HG03378 (cell line): ENCODE results near the gene MB.

Experiments used
- ATAC-seq: cut with Tn5 transposase; IDR thresholded peaks from one replicate; pipeline ENCODE4 v1.9.1; 2021; ENCODE audit warnings: mild to moderate bottlenecking, moderate library complexity; ENCODE audit not compliant: unreplicated experiment

The MB gene

DNA sequence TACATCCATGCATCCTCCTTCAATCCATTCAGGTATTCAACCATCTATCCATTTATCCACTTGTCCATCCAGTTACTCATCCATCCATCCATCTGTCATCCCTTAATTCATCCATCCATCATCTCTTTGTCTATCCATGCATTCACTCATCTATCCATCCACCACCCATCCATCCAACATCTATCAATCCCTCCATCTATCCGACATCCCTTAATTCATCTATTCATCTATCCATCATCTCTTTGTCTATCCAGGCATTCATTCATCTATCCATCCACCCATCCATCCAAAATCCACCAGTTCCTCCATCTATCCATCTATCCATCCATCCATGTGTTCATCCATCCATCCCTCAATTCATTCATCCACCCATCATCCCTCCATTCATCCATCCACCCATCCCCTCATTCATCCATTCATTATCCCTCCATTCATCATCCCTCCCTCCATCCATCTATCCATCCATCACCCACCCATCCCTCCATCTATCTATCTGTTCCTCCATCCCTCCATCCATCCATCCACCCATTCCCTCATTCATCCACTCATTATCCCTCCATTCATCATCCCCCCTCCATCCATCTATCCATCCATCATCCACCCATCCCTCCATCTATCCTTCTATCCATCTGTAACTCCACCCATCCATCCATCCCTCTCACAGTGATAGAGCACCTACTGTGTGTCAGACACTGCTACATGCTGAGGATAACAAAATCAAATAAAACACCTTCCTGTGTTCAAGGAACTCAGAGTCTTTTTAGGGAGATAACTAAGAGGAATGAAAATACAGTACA lies 1.5 kb upstream of the MB start:
- no peak for ATAC-seq

DNA sequence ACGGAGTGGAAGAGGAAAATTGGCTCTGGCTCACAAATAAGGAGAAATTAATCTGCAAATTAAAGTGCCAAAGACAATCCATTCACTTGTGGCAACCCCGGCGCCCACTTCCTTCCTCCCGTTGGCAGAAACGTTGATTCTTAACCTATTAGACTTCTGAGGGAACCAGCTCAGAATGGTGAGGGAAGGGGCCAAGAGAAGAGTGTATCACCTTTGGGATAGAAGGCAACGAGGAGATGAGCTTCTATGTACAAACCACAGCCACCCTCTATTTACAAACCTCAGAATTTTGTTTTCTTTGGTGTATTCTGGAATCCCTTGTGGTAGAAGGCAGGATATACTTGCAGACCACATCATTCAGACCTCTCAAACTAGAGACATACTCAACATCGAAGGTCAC lies 1.1 kb downstream of the MB start:
- ATAC-seq: no peak

DNA sequence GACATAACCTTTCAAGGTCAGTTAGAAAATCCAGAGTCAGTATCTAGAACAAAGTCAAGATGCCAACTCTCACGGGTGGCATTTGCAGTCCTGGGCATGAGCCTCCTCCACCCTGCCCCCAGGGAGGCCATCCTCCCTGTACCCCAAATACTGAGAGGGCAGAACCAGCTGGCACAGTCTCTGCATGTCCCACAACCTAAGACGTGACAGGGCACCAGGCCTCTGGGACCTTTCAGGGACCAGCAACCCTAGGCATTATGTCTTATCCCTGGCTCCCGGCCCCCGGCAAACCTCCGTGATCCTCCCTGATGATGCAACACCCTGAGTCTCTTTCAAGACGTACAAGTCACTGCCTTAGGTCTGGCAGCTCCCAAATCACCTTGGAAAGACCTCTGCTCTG lies 2.0 kb downstream of the MB start:
- ATAC-seq: no peak

DNA sequence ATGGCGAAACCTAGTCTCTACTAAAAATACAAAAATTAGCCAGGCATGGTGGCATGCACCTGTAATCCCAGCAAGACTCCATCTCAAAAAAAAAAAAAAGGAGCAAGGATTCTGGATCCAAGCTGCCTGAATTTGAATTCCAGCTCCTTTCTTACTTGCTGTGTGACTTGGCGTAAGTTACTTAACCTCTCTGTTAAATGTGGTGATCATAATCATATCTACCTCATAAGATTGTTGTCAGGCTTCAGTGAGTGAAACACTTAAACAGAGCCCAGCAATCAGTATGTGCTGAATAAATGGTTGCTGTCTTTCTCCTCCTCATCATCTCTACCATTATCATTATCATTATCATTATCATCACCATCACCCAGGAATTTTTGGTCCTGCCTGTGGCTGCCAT lies 2.7 kb downstream of the MB start:
- no peak for ATAC-seq

DNA sequence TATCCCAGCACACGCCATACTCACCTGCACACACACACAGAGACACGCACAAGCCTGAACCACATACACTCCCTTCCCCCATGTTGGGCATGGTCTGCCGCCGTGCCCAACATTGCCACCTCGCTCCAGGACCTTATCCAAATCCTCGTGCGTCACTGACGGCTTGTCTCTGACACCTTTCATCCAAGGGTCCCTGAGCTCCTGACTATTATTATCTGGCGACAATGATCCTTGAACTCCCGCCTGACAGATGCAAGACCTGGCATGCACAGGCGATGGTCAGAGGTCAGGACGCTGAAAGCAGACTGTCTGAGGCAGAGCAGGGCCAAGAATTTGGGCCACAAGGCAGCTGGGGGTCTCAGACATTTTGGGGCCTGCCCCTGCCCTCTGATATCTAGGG lies 4.2 kb downstream of the MB start:
- ATAC-seq: no peak

- no peak for ATAC-seq
Measured at GRCh38 chr22:35611891-35612576, 5.1 kb downstream of the MB start.

- ATAC-seq: no peak
Measured at GRCh38 chr22:35611200-35611890, 5.8 kb downstream of the MB start.

- no peak for ATAC-seq
Measured at GRCh38 chr22:35610741-35611140, 6.4 kb downstream of the MB start.

DNA sequence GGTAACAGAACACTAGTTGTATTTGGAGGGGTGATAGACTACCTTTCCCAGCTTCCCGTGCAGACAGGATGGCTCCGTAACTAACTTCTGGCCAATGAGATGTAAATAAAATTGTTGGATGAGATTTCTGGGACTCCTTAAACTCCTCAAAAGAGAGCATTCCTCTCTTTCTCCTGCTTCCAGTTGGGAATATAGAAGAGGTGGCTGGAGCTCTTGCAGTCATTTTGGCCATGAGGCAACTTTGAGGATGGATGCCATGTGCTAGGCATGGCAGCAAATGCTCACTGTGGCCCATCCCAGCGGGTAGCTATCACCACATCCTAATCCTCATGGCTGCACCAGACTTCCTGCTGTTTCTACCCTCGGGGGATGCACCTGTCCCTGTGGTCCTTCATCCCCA lies 7.4 kb downstream of the MB start:
- no peak for ATAC-seq

GRCh38 chr22:35609261-35609660 lies 7.9 kb downstream of the MB start:
- no peak for ATAC-seq

DNA sequence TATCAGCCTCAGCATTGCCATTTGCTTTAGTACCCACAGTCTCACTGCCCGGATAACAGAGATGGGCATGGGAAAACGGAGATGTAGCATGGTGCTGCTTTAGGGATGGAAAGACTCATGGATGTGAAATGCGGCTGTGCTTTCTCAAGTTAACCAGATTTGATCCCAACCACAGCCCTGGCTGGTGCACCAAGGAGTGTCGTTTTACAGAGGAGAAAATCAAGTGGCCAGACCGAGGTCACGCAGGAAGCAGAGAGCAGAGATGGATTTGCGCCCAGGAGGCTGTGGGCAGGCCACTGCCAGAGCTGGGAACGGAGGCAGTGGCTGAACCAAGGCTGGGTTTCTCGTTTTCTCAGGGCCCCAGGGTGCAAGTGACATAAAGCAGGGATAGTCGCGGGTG lies 9.0 kb downstream of the MB start:
- no peak for ATAC-seq

- ATAC-seq: no peak
Measured at GRCh38 chr22:35606916-35607315, 10.2 kb downstream of the MB start.

- ATAC-seq: no peak
Measured at GRCh38 chr22:35605851-35606481, 11.2 kb downstream of the MB start.

DNA sequence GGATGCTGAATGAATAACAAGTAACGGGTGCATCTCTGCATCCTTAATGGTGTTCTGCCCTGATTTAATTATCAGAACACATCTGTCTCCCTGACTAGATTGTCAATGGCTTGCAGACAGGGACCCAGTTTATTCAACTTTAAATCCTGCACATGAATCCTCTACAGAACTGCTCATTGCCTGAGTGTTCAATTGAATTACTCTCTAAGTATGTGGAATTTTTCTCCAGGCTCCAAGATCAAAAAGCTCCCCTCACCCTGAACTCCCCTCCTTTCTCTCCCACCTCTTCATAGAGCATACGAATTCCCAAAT lies 11.8 kb downstream of the MB start:
- ATAC-seq: no peak

GRCh38 chr22:35604621-35605368 lies 12.3 kb downstream of the MB start:
- ATAC-seq: no peak

- no peak for ATAC-seq
Measured at GRCh38 chr22:35601743-35602615, 15.2 kb downstream of the MB start.

DNA sequence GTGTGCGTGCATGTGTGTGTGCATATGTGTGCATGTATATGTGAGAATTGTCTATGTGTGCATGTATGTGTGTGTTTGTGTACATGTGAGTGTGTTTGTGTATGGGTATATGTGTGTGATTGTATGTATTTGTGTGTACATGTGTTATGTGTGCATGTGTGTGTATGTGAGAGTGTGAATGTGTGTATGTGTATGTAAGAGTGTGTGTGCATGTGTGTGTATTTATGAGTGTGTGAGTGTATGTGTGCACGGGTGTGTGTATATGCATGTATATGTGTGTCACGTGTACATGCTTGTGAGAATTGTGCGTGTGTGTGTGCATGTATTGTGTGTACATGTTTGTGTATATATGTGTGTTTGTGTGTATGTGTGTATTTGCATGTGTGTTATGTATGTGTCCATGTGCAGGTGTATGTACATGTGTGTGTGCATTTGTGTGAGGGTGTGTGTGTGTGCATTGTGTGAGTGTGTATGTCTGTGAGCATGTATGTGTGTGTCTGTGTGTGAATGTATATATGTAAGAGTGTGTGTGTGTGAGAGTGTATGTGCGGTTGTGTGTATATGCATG lies 16.0 kb downstream of the MB start:
- ATAC-seq: no peak

GRCh38 chr22:35600476-35600875 lies 16.7 kb downstream of the MB start:
- ATAC-seq: no peak

DNA sequence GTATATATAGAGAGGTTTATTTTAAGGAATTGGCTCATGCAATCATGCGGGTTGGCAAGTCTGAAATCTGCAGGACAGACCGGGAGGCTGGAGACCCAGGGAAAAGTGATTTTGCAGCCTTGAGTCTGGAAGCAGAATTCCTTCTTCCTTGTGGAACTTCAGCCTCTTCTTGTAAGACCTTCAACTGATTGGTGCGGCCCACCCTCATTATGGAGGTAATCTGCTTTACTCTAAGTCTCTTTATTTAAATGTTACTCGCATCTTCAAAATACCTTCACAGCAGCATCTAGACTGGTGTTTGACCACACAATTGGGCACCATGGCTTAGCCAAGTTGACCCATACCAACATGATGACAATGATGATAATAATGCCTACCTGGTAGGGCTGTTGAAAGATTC lies 17.8 kb downstream of the MB start:
- no peak for ATAC-seq

DNA sequence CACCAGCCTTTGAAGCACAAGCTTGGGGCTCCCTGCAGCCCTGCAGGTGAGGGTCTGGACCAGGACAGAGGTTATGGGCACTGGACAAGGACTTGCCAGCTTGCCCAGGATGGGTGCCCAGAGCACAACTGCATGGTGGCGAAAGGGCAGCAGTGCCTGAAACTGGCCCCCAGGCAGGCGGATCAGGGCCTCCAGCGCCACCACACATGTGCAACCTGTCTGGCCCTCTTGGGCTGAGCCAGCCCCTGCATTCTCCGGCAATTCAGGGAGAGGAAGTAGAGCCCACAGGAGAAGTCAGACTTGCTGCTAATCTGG lies 18.8 kb downstream of the MB start:
- no peak for ATAC-seq
